GM19324 (cell line): ENCODE measurements around the gene GSTT4.
"Not testable (repeated sequence)": the region's sequence is repeated elsewhere in the genome, so short reads cannot be mapped to it uniquely, and the experiment has no call there.

Source experiments
- ATAC-seq: cut with Tn5 transposase; IDR thresholded peaks from one replicate; pipeline ENCODE4 v1.9.1; 2021; ENCODE audit warnings: mild to moderate bottlenecking, moderate library complexity; ENCODE audit not compliant: unreplicated experiment, low FRiP score

GSTT4 gene

GRCh38 chr22:23955886-23956285, 49.4 kb downstream of the GSTT4 start:
- ATAC-seq: not testable (repeated sequence)

GRCh38 chr22:23954991-23955305, 50.3 kb downstream of the GSTT4 start:
- not testable (repeated sequence) for ATAC-seq

GRCh38 chr22:23954193-23954990, 50.9 kb downstream of the GSTT4 start:
- not testable (repeated sequence) for ATAC-seq

GRCh38 chr22:23953485-23953884, 51.8 kb downstream of the GSTT4 start:
- not testable (repeated sequence) for ATAC-seq

- ATAC-seq: not testable (repeated sequence)
Measured at GRCh38 chr22:23952794-23953405, 52.4 kb downstream of the GSTT4 start.

GRCh38 chr22:23951383-23951782, 53.9 kb downstream of the GSTT4 start:
- ATAC-seq: not testable (repeated sequence)

- not testable (repeated sequence) for ATAC-seq
Measured at GRCh38 chr22:23949764-23950163, 55.5 kb downstream of the GSTT4 start.
